Jurkat, Clone E6-1 (cell line): Measurements from ENCODE around the gene SPNS1.

Source experiments
- DNase-seq: peaks from one replicate; pipeline ENCODE4 v3.0.0-alpha.2; 2011; ENCODE audit warnings: low read depth, low spot score
- H3K4me3 ChIP-seq: 2 replicates; pipeline ENCODE4 v1.5.1; 2011; ENCODE audit warnings: mild to moderate bottlenecking, low read length, control low read depth, moderate library complexity

SPNS1 gene

GRCh38 chr16:29014561-29015069 lies 40.0 kb downstream of the SPNS1 start:
- DNase-seq, result no peak
- H3K4me3 ChIP-seq, result no peak overlapping the region

GRCh38 chr16:29022196-29022595 lies 47.6 kb downstream of the SPNS1 start:
- no peak for DNase-seq
- H3K4me3 ChIP-seq, result no peak overlapping the region

GRCh38 chr16:29023279-29024277 lies 49.0 kb downstream of the SPNS1 start:
- peak overlapping the region; percentile 21 for H3K4me3 ChIP-seq
- no peak for DNase-seq

GRCh38 chr16:29024278-29024677 lies 49.7 kb downstream of the SPNS1 start:
- DNase-seq, result peak; percentile 75
- H3K4me3 ChIP-seq, result peak overlapping the region; percentile 21

GRCh38 chr16:29025218-29025617 lies 50.6 kb downstream of the SPNS1 start:
- peak; percentile 89 for DNase-seq
- H3K4me3 ChIP-seq, result peak overlapping the region; percentile 3

GRCh38 chr16:29025735-29026134 lies 51.2 kb downstream of the SPNS1 start:
- no peak for DNase-seq
- H3K4me3 ChIP-seq, result no peak overlapping the region

GRCh38 chr16:29028457-29029167 lies 54.0 kb downstream of the SPNS1 start:
- H3K4me3 ChIP-seq, result no peak overlapping the region
- DNase-seq, result no peak

- no peak overlapping the region for H3K4me3 ChIP-seq
- no peak for DNase-seq
These were observed 54.8 kb downstream of the SPNS1 start for GRCh38 chr16:29029168-29029994.

GRCh38 chr16:29030086-29030840 lies 55.7 kb downstream of the SPNS1 start:
- H3K4me3 ChIP-seq, result no peak overlapping the region
- DNase-seq, result no peak
